ENCODE data around the gene KRTAP12-2.

KRTAP12-2 gene

GRCh38 chr21:44626673-44627143 is 40.0 kb downstream of the KRTAP12-2 start, which contains the start of gene KRTAP10-9:
Gene KRTAP10-9, plus strand, starts transcription at chr21:44627093. Its CDS starts 79 bp downstream, at chr21:44627172.
- Histone ChIP-seq H3K27ac (ENCODE audit: low read length) (no peak within 1 kb of the TSS), H3K9me3 (replicated peaks; ENCODE audit: insufficient read depth, low read length) (no peaks in the 10 kb centered on the region)
- TF ChIP-seq EZH2 (optimal IDR thresholded peaks at IDR 0.05; ENCODE audit: low read depth, low read length) (no peak), EZH2phosphoT487 (IDR thresholded peaks at IDR 0.05; ENCODE audit: low read length) (no peak), CTCF (IDR thresholded peaks at IDR 0.05; ENCODE audit: low read length) (no peak)

GRCh38 chr21:44626262-44626661 is 40.5 kb downstream of the KRTAP12-2 start:
- Histone ChIP-seq H3F3A (ENCODE audit: insufficient read depth, low read length) (no peaks in the 10 kb centered on the region), H4K20me1 (ENCODE audit: insufficient read depth, low read length) (no peaks in the 10 kb centered on the region), H3K9me2 (replicated peaks; ENCODE audit: insufficient read depth, low read length) (no peaks in the 10 kb centered on the region), H3K9ac (ENCODE audit: low read length) (no peak overlapping the region), H3K9me3 (replicated peaks; ENCODE audit: insufficient read depth, low read length) (no peaks in the 10 kb centered on the region), H3K4me2 (ENCODE audit: low read depth, low read length) (no peak overlapping the region), H3K4me3 (ENCODE audit: low read length) (no peak overlapping the region), H3K27ac (ENCODE audit: low read length) (no peak overlapping the region), H3K79me2 (ENCODE audit: low read length) (no peaks in the 10 kb centered on the region), H3K36me3 (replicated peaks; ENCODE audit: insufficient read depth, low read length) (no peaks in the 10 kb centered on the region), H2AFZ (ENCODE audit: low read length) (no peak overlapping the region), H3K4me1 (ENCODE audit: low read length) (no peaks in the 10 kb centered on the region), H3K27me3 (replicated peaks; ENCODE audit: insufficient read depth, low read length) (peaks cover 47% of the 10 kb centered on the region)
- DNase-seq, result no peak
- TF ChIP-seq EZH2 (optimal IDR thresholded peaks at IDR 0.05; ENCODE audit: low read depth, low read length) (no peak), CTCF (IDR thresholded peaks at IDR 0.05; ENCODE audit: low read length) (no peak), EZH2phosphoT487 (IDR thresholded peaks at IDR 0.05; ENCODE audit: low read length) (no peak)

More at GRCh38 chr21:44626673-44627143, 40.0 kb downstream of the KRTAP12-2 start, which contains the start of gene KRTAP10-9:
- Histone ChIP-seq H3K9me2 (replicated peaks; ENCODE audit: insufficient read depth, low read length) (no peaks in the 10 kb centered on the region), H3K36me3 (replicated peaks; ENCODE audit: insufficient read depth, low read length) (no peaks in the 10 kb centered on the region), H3K9ac (ENCODE audit: low read length) (no peak within 1 kb of the TSS), H2AFZ (ENCODE audit: low read length) (no peak within 1 kb of the TSS), H3K79me2 (ENCODE audit: low read length) (no peaks in the 10 kb centered on the region), H3K4me1 (ENCODE audit: low read length) (no peaks in the 10 kb centered on the region), H3F3A (ENCODE audit: insufficient read depth, low read length) (no peaks in the 10 kb centered on the region), H3K4me3 (ENCODE audit: low read length) (no peak within 1 kb of the TSS), H3K27me3 (replicated peaks; ENCODE audit: insufficient read depth, low read length) (peaks cover 46% of the 10 kb centered on the region), H4K20me1 (ENCODE audit: insufficient read depth, low read length) (no peaks in the 10 kb centered on the region), H3K4me2 (ENCODE audit: low read depth, low read length) (no peak within 1 kb of the TSS)
- DNase-seq, result no peak

GRCh38 chr21:44625756-44626155 is 41.0 kb downstream of the KRTAP12-2 start:
- H3K9ac ChIP-seq (ENCODE audit: low read length), result no peak overlapping the region
- peaks cover 47% of the 10 kb centered on the region for H3K27me3 ChIP-seq (replicated peaks; ENCODE audit: insufficient read depth, low read length)
- H2AFZ ChIP-seq (ENCODE audit: low read length), result no peak overlapping the region
- no peak overlapping the region for H3K4me2 ChIP-seq (ENCODE audit: low read depth, low read length)
- no peaks in the 10 kb centered on the region for H3K9me3 ChIP-seq (replicated peaks; ENCODE audit: insufficient read depth, low read length)
- no peaks in the 10 kb centered on the region for H3K79me2 ChIP-seq (ENCODE audit: low read length)
- no peak for TF ChIP-seq CTCF (IDR thresholded peaks at IDR 0.05; ENCODE audit: low read length)
- no peak for TF ChIP-seq EZH2 (optimal IDR thresholded peaks at IDR 0.05; ENCODE audit: low read depth, low read length)
- TF ChIP-seq EZH2phosphoT487 (IDR thresholded peaks at IDR 0.05; ENCODE audit: low read length), result no peak
- no peaks in the 10 kb centered on the region for H3K9me2 ChIP-seq (replicated peaks; ENCODE audit: insufficient read depth, low read length)
- H4K20me1 ChIP-seq (ENCODE audit: insufficient read depth, low read length), result no peaks in the 10 kb centered on the region
- DNase-seq, result no peak
- no peak overlapping the region for H3K27ac ChIP-seq (ENCODE audit: low read length)
- no peaks in the 10 kb centered on the region for H3K4me1 ChIP-seq (ENCODE audit: low read length)
- no peaks in the 10 kb centered on the region for H3K36me3 ChIP-seq (replicated peaks; ENCODE audit: insufficient read depth, low read length)
- H3K4me3 ChIP-seq (ENCODE audit: low read length), result no peak overlapping the region
- H3F3A ChIP-seq (ENCODE audit: insufficient read depth, low read length), result no peaks in the 10 kb centered on the region

Measured in MM.1S (cell line).